GM21528 (cell line): Measurements from ENCODE around the gene VEGFD.

Experiments used
- ATAC-seq: cut with Tn5 transposase; IDR thresholded peaks from one replicate; pipeline ENCODE4 v1.9.1; 2021; ENCODE audit warnings: mild to moderate bottlenecking, moderate library complexity; ENCODE audit not compliant: unreplicated experiment, low FRiP score

VEGFD gene, protein sequence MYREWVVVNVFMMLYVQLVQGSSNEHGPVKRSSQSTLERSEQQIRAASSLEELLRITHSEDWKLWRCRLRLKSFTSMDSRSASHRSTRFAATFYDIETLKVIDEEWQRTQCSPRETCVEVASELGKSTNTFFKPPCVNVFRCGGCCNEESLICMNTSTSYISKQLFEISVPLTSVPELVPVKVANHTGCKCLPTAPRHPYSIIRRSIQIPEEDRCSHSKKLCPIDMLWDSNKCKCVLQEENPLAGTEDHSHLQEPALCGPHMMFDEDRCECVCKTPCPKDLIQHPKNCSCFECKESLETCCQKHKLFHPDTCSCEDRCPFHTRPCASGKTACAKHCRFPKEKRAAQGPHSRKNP

DNA sequence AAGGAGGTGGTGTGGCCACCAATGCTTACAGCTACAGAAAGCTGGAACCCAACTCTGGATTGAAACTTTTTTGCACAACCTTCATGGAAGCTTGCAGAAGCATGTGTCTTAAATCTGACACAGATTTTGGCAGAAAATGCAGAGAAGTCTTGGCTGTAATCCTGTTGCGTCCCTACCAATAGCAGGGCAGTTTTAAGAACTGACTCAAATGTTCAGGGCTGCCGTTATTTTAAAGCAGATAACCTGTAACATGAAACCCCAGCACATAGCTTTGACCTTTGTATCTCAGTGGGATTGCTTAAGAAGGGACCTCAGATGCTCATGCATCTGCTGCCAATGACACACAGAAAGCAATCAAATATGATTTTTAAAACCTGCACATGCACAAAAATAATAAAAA lies at the start of gene VEGFD:
TSS of gene VEGFD (minus strand) at position 110 of the 400 bp plus-strand sequence. CDS start 467 bp downstream, outside the sequence.
- no peak for ATAC-seq

DNA sequence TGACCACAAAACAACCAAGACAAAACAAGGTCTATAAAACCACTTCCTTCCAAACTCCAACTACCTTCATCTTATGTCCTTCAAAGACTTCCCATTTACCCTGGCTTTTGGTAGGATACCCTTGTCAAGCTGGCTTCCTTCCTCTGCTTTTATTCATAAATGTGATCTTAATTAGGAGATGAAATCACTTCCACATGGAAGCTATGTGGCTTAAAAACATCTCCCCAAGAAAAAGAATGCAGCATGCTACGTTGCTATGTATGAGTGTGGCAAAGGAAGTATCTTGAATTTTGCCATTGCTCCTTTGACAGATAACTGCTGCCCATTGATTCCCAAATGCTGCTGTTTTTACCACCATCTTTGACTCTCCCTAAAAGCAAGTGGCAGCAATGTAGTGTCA lies 46.4 kb upstream of the VEGFD start:
- no peak for ATAC-seq

DNA sequence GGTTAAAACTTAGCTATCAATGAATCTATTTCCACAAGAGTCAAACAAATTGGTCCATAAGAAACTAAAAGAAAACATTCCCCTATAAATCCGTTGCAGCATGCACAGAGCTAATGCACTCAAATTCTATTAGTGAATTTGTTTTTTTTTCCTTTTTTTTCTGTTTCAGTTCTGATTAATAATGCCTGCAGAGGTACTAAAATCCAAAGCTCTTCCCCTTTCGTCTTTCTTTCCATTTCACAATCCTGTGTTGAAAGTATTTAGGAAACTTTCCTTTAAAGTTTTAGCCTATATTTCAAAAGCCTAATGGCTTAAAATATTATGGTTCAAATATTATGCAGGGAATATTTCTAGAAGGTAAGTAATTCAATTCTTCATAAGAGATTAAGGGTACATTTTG lies 45.9 kb upstream of the VEGFD start:
- ATAC-seq, result no peak

DNA sequence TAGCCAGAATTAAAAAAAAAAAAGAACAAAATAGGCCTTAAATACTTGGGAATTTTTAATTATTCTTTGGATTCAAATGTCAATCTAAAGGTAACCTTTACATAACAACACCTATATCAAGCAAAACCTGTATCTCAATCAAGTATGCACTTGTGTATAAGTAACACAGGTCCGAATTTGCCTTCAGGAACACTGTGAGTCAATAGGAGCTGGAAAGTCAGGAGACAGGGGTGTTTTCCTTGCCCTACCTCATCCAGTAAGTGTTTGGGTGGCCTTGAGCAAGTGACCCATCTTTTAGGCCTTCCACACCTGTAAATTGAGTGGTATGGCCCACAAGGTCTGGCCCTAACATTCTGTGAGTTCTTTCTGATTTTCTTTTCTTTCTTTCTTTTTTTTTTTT lies 40.8 kb upstream of the VEGFD start:
- ATAC-seq, result no peak

DNA sequence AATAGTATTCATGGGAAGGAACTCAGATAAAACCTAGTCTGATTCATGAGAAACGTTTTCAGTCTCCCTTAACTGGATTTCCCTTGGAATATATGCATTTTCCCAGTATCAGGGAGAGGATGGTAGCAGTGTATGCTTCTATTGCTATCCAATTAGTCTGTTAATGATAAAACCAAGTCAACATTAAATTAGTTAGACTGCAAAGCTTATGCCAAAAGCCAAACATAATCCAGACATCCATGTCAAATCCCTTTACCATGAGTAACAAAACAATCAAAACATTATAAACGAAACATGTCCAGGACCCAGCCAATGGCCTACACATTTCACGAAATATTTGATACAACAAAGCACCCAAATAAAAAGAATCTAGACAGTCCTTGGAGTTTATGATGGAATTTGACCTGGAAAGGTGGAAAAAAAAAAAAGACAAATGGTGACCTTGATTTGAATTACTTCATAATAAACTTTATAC lies 34.5 kb upstream of the VEGFD start:
- ATAC-seq, result no peak

DNA sequence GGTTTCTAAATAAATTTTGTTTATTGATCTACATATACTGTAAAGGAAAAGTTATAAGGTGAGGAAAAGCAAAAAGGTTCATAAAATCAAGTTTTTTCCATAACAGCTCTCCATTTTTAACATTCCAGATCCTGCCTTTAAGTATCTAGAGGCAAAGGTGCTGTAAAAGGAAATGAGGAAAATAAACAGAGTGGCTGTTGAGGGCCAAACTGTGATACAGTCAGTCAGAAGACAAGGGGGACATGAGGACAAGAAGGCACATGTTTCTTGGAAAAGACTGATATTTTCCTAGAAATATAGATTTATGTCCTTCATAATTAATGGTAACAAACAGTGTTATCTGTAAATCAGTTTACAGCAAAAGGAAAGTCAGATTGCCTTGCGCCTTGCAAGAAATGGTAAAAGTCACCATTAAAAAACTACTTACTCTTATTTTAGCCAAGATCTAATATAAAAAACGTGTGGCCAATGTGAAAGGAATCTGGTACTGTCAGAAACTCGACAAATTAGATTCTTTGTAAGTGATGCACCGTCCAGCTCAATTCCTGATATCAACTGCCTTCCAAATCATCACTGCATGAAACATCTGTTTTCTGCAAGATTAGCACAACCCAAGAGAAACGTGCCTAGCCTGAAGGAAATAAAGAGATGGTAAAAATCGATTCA lies 34.0 kb upstream of the VEGFD start:
- no peak for ATAC-seq

DNA sequence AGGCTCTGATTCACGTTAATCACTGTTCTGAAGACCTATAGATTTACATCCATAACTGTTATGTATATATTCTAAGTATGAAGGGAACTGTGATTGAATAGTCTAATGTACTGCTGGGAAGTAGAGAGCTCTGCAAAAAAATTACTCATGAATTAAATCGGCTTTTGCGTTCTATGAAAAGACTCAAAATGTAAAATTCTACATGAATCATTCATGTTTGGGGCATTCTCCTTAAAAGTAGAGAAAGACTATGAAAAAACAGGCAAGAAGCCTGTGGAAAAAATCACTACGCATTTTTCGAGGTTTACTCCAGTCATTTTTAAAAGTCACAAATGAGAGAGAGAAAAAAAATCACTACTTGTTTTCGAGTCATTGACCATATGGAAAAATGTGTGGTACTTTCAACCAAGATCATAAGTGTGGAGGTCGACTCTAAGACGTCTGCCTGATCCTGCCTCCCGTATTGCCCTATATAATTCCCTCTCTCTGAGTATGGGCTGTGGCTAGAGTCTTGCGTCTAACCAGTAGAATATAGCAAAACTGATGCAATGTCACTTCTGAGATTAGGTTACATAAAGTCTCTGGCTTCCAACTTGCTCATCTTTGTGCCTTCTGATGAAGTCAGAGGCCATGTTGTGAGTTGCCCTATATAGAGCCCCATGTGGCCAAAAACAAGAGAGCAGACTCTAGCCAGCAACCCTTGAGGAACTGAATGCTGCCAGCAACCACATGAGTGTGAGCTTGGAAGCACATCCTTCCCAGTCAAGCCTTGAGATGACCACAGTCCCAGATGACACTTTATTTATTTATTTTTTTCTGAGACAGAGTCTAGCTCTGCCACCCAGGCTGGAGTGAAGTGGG lies 32.1 kb upstream of the VEGFD start:
- no peak for ATAC-seq

DNA sequence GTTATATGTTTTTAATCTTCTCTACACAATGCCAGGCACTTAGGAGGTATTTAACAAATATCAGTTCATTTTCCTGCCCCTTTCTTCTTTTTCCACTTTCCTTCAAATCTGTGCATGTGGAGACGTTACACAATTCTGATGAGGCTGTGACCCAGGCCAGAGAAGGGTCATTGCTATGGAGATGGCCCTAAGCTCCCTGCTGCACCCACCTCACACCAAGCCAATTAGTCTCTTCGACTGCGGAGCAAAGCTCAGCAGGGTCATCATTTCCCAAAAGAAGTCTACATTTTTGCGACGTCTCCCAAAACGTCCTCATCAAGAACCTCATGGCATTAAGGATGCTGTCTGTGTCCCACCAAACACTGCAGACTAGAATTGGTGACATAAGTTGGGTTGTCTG lies 28.9 kb upstream of the VEGFD start:
- no peak for ATAC-seq

DNA sequence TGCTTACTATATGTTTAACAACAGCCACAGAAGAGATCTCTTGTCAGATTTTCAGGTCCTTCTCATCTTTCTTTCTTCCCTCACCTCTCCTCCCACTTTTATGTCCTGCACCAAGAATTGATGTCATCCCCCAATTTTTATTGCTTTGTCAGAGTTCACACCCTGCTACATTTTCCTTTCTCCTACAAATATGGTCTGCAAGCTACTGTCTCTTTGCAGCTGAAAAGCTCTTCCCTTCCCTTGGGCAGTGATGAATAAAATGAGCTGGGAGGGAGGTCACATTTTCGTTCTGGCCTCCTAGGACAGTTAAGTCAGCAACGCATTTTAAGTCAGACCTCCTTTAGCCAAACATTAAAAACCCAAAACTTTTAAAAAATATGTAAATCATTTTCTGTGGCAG lies 26.7 kb upstream of the VEGFD start:
- no peak for ATAC-seq

DNA sequence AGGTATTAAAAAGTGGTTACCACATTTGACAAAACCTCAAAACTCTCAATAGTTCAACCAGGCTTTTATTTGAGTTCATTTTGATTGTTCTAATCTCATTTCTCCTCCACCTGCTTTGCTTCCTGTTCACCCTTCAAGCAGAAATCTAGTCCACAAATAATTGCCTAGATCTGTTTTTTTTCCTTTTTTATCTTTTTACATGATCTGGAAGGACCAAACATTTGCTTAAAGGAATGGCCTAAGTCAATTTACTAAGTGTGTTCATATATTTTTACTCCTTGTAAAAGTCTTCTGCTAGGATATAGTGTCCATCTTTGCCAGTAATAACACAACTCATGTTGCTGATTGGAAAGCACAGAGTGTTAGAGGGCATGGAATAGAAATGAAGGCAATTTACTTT lies 26.2 kb upstream of the VEGFD start:
- ATAC-seq, result no peak

DNA sequence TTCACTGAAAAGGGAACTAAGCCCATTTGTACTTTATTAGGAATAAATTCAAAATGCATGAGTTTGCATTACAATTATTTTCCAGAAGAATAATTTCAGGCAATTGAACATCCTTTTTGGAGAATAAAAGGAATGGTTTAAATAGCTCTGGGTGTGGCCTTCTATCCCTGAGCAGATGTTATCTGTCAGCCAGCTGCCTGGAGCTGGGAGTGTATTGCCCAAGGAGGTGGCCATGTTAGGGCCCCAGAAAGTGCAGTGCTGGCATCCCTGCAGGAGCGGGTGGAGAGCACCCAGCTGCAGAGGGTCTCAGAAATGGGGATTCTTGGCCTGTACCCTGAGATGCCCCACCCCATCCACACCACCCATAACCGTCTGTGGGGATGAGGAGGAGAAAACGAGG lies 21.6 kb upstream of the VEGFD start:
- ATAC-seq, result no peak

DNA sequence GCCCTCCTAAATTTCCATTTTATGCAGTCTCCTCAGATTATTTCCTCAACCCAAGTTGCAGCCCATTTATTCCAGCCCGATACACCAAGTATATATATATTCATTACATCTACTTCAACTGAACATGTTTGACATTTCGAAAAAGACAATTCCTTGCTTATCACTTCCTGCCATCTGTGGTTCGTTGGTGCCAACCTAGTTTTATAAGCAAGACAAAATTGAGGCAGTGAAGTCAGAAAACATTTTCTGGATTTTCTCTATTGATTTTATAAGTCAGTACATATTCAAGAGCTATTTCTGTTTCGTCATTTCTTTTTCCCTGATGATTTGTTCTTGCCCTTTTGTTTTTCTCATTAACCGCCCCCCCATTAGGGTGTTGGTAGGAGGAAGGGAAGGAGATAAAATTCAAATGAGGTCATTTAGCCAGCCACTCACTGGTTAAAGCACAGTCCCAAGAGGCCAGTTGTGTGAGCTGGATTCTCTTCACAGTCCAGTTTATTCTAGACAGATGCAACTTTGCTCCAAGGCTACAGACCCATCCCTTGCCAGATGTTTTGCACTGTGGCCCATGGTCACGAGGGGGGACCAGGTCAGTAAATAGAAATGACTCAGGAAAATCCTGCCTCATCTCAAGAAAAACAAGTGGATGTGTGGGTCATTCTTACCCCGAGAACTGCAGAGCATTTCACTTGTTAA lies 20.3 kb upstream of the VEGFD start:
- ATAC-seq, result no peak

DNA sequence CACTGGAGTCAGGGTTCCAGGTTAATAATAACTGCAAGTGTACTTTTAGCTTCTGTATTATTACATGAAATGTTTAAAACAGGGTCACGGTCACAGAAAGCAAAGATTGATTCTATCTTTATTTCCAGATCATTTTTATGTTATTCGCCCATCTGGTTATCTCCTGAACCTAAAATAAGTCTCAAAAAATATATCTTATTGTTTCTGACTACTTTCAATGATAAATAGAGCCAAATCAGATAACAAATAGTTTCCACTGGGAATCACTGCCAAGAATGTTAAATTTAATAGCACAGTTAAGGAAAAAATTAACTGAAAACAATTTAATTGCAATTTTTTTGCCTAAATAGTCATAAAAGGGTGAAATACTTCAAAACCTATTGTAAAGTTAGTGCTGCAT lies 17.2 kb upstream of the VEGFD start:
- ATAC-seq, result no peak

DNA sequence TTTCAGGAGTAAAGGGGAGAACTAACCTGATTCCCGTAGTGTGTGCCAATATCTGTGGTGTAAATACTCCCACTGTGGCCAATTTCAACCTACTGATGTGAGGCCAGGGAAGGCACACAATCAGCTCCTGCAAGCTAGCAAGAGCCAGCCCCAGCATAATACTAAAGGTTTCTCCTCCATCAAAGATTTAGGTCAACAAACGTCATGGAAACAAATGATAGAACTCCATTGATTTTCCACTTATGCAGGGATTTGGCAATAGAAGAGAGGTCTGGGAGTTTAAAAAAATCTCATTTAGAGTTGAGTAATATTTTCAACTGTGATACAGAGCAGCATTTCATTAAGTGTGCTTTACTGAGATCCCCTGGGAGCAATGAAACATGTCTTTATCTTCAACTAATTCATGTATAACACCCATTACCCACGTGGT lies 15.8 kb upstream of the VEGFD start:
- ATAC-seq, result no peak

DNA sequence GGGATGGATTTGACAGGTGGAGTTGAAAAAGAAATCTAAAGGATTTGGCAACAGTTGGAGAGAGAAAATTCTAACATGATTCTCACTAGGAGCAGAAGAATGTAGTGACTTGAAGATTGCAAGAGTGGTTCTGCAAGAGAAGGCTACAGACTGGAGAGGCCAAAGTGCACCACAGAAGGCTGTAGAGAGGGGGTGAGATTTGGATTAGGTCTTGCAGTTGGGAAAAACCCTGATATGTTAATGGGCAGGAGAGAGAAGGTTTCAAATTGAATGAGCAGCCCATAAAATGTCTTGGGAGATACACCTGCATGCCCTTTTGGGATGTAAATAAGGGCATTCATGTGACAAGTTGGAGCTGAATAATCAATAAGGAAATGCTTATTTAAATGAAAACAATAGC lies 14.7 kb upstream of the VEGFD start:
- ATAC-seq, result no peak

DNA sequence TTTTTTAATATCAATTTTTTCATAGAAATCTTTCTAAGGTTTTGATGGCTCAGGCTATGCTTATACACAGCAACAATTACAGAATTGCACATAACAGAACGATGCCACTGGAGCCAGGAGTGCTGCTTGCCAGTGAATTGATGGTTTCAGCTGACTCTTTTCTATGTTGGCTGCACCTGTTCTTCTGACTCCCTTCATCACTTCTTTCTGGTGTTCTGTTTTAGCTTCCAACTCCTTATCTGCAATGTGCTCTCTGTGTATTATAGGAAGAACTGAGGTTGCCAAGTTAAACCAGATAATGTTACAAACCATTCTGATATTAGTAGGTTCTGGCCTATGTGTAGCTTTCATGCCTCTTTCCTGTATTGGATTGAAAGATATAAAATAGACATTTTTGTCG lies 11.6 kb upstream of the VEGFD start:
- ATAC-seq, result no peak

DNA sequence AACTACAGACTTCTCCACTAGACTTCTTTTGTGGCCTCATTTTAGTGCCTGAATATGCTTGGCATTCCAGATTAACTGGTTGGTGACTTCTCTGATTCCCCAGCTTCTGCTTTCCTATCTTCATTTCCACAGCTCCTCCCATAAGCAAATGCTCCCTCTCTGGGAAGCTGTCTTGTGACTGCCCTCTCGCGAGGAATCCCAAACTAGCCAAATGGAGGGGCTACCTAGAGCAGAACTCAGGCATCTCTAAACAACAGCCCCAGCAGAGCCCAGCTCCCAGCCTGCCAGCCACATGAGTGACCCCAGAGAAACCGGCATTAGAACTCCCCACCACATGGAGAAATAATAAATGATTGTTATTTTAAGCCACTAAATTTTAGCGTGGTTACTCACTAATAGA lies 7.6 kb upstream of the VEGFD start:
- no peak for ATAC-seq

DNA sequence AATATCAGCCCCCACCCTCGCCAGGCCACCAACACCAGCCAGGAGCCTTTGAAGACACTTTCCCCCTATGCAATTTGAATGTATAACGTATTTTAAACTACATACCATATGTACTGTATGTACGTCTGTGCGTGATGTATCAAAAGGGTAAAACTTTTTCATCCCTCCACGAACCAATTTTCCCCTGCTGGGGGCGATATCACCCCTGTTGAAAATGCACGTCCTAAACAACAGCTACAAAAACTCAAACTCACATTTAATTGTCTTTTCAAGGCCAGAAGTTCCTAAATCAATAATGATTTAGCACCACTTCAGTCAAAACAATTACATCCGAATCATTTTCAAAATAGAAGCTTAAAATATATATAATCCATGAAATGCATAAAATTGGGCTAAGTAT lies 1.4 kb downstream of the VEGFD start:
- no peak for ATAC-seq

DNA sequence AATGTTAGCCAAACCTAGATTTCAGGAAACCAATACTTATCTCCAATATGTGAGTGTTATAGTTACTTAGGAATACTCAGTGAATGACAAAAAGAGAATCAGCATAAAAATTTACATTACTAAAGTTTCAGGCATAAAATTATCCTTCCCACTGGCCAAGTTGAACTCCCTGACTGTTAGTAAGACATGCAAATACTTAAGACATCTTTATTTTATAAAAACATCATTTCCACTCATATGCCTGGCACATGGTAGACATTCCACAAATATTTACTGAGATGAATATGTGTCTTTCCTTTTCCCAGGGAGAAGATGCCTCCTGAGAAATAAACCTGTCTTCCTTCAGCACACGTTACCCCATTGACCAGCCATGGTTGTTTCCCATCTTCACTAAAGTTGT lies 7.3 kb downstream of the VEGFD start:
- no peak for ATAC-seq

DNA sequence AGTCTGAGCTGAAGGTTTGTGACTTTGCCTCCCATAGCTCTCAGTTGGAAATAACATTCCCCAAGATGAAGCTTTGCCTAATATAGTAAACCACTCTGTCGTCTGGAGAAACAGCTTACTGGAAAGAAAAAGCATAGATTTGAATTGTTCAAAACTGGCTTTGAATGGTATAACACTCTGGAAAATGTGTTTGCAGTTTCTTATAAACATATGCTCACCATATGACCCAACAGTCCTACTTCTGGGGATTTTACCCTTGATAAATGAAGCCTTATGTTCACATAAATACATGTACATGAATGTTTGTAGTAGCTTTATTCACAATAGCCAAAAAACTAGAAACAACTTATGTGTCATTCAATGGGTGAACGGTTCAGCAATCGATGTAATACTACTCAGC lies 10.2 kb downstream of the VEGFD start:
- no peak for ATAC-seq
